ENCODE measurements around the gene SMTN.
A peak's percentile ranks its signal among the peaks of the same experiment; 100 is the strongest.

Gene SMTN

DNA sequence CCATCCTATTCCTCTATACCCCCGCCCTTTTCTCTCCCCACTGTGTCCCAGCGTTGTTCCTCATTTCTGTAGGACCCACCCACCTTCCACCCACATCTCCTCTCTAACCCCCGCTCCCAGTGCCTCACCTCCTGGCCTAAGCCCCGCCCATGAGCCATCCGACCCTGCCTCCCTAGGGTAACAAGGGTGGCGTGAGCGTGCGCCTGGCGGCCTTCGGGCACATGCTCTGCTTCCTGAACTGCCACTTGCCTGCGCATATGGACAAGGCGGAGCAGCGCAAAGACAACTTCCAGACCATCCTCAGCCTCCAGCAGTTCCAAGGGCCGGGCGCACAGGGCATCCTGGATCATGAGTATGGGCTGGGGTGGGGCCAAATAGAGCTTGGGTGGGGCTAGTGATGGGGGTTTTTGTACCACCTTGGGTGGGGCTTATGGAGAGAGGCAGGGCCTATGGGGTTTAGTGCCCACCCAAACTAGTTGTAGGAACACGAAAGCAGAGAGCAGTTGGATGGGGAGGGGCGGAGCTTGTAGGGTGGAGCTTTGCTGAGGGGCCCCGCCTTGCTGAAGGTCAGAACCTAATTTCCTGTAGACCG lies 46.2 kb downstream of the SMTN start:
- TF ChIP-seq TAF1 (IDR thresholded peaks at IDR 0.05; ENCODE audit: low read depth) (no peak), TEAD4 (IDR thresholded peaks at IDR 0.05) (no peak), ZBTB7A (IDR thresholded peaks at IDR 0.05; ENCODE audit: low read depth) (no peak), CEBPB (IDR thresholded peaks at IDR 0.05) (no peak), FOXM1 (IDR thresholded peaks at IDR 0.05; ENCODE audit: borderline replicate concordance, low read depth) (no peak), EP300 (IDR thresholded peaks at IDR 0.05; ENCODE audit: borderline replicate concordance) (no peak)
- TF ChIP-seq, protein P1, sequence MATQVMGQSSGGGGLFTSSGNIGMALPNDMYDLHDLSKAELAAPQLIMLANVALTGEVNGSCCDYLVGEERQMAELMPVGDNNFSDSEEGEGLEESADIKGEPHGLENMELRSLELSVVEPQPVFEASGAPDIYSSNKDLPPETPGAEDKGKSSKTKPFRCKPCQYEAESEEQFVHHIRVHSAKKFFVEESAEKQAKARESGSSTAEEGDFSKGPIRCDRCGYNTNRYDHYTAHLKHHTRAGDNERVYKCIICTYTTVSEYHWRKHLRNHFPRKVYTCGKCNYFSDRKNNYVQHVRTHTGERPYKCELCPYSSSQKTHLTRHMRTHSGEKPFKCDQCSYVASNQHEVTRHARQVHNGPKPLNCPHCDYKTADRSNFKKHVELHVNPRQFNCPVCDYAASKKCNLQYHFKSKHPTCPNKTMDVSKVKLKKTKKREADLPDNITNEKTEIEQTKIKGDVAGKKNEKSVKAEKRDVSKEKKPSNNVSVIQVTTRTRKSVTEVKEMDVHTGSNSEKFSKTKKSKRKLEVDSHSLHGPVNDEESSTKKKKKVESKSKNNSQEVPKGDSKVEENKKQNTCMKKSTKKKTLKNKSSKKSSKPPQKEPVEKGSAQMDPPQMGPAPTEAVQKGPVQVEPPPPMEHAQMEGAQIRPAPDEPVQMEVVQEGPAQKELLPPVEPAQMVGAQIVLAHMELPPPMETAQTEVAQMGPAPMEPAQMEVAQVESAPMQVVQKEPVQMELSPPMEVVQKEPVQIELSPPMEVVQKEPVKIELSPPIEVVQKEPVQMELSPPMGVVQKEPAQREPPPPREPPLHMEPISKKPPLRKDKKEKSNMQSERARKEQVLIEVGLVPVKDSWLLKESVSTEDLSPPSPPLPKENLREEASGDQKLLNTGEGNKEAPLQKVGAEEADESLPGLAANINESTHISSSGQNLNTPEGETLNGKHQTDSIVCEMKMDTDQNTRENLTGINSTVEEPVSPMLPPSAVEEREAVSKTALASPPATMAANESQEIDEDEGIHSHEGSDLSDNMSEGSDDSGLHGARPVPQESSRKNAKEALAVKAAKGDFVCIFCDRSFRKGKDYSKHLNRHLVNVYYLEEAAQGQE (IDR thresholded peaks at IDR 0.05; ENCODE audit: low read depth), result no peak

DNA sequence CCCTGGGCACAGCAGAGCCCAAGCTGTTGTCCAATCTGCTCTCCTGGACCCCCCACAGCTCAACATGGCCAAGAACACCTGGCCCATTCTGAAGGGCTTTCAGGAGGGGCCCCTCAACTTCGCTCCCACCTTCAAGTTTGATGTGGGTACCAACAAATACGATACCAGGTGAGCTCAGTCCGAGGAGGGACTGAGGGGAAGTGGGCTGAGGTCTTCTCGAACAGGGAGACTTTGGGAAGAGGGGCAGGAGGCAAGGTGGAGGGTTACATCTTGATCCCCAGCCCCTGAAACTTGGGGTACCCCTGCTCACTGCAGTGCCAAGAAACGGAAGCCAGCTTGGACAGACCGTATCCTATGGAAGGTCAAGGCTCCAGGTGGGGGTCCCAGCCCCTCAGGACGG lies 47.0 kb downstream of the SMTN start:
- TF ChIP-seq ZBTB7A (IDR thresholded peaks at IDR 0.05; ENCODE audit: low read depth) (no peak), TAF1 (IDR thresholded peaks at IDR 0.05; ENCODE audit: low read depth) (no peak), TEAD4 (IDR thresholded peaks at IDR 0.05) (no peak), FOXM1 (IDR thresholded peaks at IDR 0.05; ENCODE audit: borderline replicate concordance, low read depth) (no peak), NFIC (IDR thresholded peaks at IDR 0.05) (no peak), EP300 (IDR thresholded peaks at IDR 0.05; ENCODE audit: borderline replicate concordance) (no peak), EGR1 (IDR thresholded peaks at IDR 0.05) (no peak), RAD21 (IDR thresholded peaks at IDR 0.05; ENCODE audit: low read depth) (no peak), CREB1 (IDR thresholded peaks at IDR 0.05; ENCODE audit: low read depth) (no peak), CEBPB (IDR thresholded peaks at IDR 0.05) (no peak), YY1 (IDR thresholded peaks at IDR 0.05; ENCODE audit: low read depth) (no peak), TCF12 (IDR thresholded peaks at IDR 0.05; ENCODE audit: low read depth) (no peak)
- TF ChIP-seq, protein P2, sequence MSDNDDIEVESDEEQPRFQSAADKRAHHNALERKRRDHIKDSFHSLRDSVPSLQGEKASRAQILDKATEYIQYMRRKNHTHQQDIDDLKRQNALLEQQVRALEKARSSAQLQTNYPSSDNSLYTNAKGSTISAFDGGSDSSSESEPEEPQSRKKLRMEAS (IDR thresholded peaks at IDR 0.05), result no peak
- TF ChIP-seq, protein P1 (IDR thresholded peaks at IDR 0.05; ENCODE audit: low read depth), result no peak
- TF ChIP-seq, protein P3, sequence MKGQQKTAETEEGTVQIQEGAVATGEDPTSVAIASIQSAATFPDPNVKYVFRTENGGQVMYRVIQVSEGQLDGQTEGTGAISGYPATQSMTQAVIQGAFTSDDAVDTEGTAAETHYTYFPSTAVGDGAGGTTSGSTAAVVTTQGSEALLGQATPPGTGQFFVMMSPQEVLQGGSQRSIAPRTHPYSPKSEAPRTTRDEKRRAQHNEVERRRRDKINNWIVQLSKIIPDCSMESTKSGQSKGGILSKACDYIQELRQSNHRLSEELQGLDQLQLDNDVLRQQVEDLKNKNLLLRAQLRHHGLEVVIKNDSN (IDR thresholded peaks at IDR 0.05), result no peak

DNA sequence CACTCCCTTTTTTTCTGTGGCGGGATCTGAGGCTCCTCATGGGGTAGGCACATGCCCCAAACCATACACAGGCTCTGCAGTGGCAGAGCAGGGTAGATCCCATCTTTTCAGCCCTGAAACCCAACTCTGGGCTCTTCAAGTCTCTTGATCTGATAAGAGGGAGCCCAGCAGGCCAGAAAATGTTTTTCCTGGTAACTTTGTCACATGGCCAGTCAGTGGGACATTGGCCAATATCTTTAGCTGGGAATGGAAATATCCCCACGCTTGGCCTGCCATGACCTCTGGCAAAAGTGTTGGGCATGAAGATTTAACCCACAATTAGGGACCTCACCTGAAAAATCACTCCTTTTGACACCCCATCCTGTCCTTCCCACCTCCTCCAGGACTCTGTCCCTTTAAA lies 49.8 kb downstream of the SMTN start:
- TF ChIP-seq NFIC (IDR thresholded peaks at IDR 0.05) (peak; percentile 41; the same call in 1 of the 2 replicates), CEBPB (IDR thresholded peaks at IDR 0.05) (0 out of 2 replicates have a peak, but pooled peaks have one; percentile 24), RAD21 (IDR thresholded peaks at IDR 0.05; ENCODE audit: low read depth) (no peak)
- TF ChIP-seq, protein P3 (IDR thresholded peaks at IDR 0.05), result peak; percentile 64; the same call in 1 of the 2 replicates

DNA sequence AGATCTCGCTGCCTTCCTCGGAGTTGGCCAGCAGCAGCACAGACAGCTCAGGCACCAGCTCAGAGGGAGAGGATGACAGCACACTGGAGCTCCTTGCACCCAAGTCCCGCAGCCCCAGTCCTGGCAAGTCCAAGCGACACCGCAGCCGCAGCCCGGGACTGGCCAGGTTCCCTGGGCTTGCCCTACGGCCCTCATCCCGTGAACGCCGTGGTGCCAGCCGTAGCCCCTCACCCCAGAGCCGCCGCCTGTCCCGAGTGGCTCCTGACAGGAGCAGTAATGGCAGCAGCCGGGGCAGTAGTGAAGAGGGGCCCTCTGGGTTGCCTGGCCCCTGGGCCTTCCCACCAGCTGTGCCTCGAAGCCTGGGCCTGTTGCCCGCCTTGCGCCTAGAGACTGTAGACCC lies 52.8 kb downstream of the SMTN start:
- TF ChIP-seq TCF12 (IDR thresholded peaks at IDR 0.05; ENCODE audit: low read depth), result no peak
- no peak for TF ChIP-seq RAD21 (IDR thresholded peaks at IDR 0.05; ENCODE audit: low read depth)
- TF ChIP-seq YY1 (IDR thresholded peaks at IDR 0.05; ENCODE audit: low read depth), result no peak
- TF ChIP-seq, protein P2 (IDR thresholded peaks at IDR 0.05), result no peak
- TF ChIP-seq TEAD4 (IDR thresholded peaks at IDR 0.05), result no peak
- no peak for TF ChIP-seq EP300 (IDR thresholded peaks at IDR 0.05; ENCODE audit: borderline replicate concordance)
- TF ChIP-seq, protein P1 (IDR thresholded peaks at IDR 0.05; ENCODE audit: low read depth), result no peak
- TF ChIP-seq, protein P3 (IDR thresholded peaks at IDR 0.05), result no peak
- TF ChIP-seq CEBPB (IDR thresholded peaks at IDR 0.05), result no peak
- no peak for TF ChIP-seq FOXM1 (IDR thresholded peaks at IDR 0.05; ENCODE audit: borderline replicate concordance, low read depth)

Measured in Ishikawa (cell line).